ENCODE data around the gene SLC66A3. TPM values are rescaled to one million over a fixed set of nuclear protein-coding genes. Genes with fewer than 3 reads are reported as not detected.

The SLC66A3 gene
- total RNA-seq, 1 experiment from 2014 or later = 13.3 TPM

DNA sequence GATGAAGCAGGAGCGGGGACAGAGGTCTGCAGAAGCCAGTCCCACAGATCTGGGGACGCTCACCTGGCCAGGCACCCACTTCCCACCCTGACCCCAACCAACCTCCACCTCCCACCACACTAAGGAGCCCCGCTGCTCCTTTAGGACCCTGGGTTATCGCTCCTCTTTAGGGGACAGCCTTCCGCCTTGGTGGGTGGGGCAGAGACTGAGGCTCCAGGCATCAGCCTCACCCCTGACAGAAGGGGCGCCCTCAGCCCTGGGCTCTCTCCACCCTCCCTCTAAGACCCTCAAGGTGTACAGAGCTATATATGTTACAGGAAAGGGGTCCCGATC lies 33.5 kb upstream of the SLC66A3 start:
- Histone ChIP-seq H2BK20ac (ENCODE audit: low read depth, low read length, poor library complexity, severe bottlenecking) (no peak overlapping the region), H4K8ac (replicated peaks; ENCODE audit: insufficient read length, low read depth, low read length) (no peak overlapping the region), H2BK12ac (ENCODE audit: insufficient read length, low read depth, low read length) (no peak overlapping the region), H4K20me1 (ENCODE audit: control insufficient read depth, insufficient read depth, insufficient read length) (no peaks in the 10 kb centered on the region), H2AK5ac (ENCODE audit: insufficient read length, low read length) (no peak overlapping the region), H3K56ac (ENCODE audit: insufficient read length, low read depth, low read length) (no peak overlapping the region), H3K79me1 (ENCODE audit: insufficient read depth, low read depth, low read length, poor library complexity, severe bottlenecking) (no peaks in the 10 kb centered on the region), H3K27ac (ENCODE audit: insufficient read length, low read depth, low read length) (no peak overlapping the region), H2BK15ac (ENCODE audit: low read depth, low read length) (no peak overlapping the region), H2BK5ac (ENCODE audit: insufficient read length, low read length) (no peak overlapping the region), H3K4me1 (ENCODE audit: insufficient read depth, low read length) (no peaks in the 10 kb centered on the region; the same call in 1 of the 2 replicates), H3K4me2 (ENCODE audit: insufficient read depth, insufficient read length, low read length) (no peak overlapping the region), H2AFZ (ENCODE audit: low read length) (no peak overlapping the region), H3T11ph (ENCODE audit: low read length) (no peak overlapping the region), H3K79me2 (ENCODE audit: insufficient read depth, low read length) (no peaks in the 10 kb centered on the region), H3K23ac (ENCODE audit: insufficient read length, low read depth, low read length) (no peak overlapping the region), H2BK120ac (ENCODE audit: low read depth, low read length, poor library complexity, severe bottlenecking) (no peak overlapping the region), H3K27me3 (ENCODE audit: insufficient read depth, low read length) (no peaks in the 10 kb centered on the region), H3K4ac (ENCODE audit: low read depth, low read length) (no peak overlapping the region), H4K91ac (ENCODE audit: insufficient read length, low read depth, low read length) (no peak overlapping the region), H3K18ac (ENCODE audit: insufficient read length, low read depth, low read length) (no peak overlapping the region), H3K9me3 (ENCODE audit: control insufficient read depth, low read depth, low read length) (no peaks in the 10 kb centered on the region), H3K23me2 (ENCODE audit: insufficient read length, low read depth, low read length, poor library complexity, severe bottlenecking) (no peaks in the 10 kb centered on the region), H3K9ac (ENCODE audit: extremely low read depth, insufficient read length, low read length) (no peak overlapping the region), H3K14ac (ENCODE audit: insufficient read depth, low read length) (peak overlapping the region; percentile 65; the same call in 1 of the 2 replicates), H4K5ac (ENCODE audit: insufficient read length, low read depth, low read length) (no peak overlapping the region)
- Mint-ChIP-seq H3K36me3 (ENCODE audit: insufficient read depth in 1 of 3, low read depth in 3 of 3) (no peaks in the 10 kb centered on the region; a peak in 2 of 7 replicates), H3K27ac (no peak overlapping the region), H3K9me3 (no peaks in the 10 kb centered on the region), H3K4me3 (no peak overlapping the region), H3K4me1 (peaks cover 14 to 17% of the 10 kb centered on the region in 2 experiments), H3K27me3 (ENCODE audit: low read depth) (peaks cover 7% of the 10 kb centered on the region)
- TF ChIP-seq, protein P1, sequence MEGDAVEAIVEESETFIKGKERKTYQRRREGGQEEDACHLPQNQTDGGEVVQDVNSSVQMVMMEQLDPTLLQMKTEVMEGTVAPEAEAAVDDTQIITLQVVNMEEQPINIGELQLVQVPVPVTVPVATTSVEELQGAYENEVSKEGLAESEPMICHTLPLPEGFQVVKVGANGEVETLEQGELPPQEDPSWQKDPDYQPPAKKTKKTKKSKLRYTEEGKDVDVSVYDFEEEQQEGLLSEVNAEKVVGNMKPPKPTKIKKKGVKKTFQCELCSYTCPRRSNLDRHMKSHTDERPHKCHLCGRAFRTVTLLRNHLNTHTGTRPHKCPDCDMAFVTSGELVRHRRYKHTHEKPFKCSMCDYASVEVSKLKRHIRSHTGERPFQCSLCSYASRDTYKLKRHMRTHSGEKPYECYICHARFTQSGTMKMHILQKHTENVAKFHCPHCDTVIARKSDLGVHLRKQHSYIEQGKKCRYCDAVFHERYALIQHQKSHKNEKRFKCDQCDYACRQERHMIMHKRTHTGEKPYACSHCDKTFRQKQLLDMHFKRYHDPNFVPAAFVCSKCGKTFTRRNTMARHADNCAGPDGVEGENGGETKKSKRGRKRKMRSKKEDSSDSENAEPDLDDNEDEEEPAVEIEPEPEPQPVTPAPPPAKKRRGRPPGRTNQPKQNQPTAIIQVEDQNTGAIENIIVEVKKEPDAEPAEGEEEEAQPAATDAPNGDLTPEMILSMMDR (conservative IDR thresholded peaks at IDR 0.05) = no peak
- WGBS (ENCODE audit: extremely low coverage, insufficient read length, low lambda C conversion rate) = no CpG with 5 or more reads among the region's 7 CpGs
- no peak for DNase-seq
